CD4-positive, alpha-beta T cell treated with Interleukin-21 for 1 hour (primary cell): ENCODE results near the gene PKNOX2.
"Not testable (repeated sequence)": the region's sequence is repeated elsewhere in the genome, so short reads cannot be mapped to it uniquely, and the experiment has no call there.

Source experiments
- DNase-seq: peaks from one replicate; pipeline ENCODE4 v3.0.0-alpha.2; 2020

PKNOX2 gene

GRCh38 chr11:125210066-125210465, 45.5 kb downstream of the PKNOX2 start:
- DNase-seq, result no peak

- no peak for DNase-seq
Measured at GRCh38 chr11:125211191-125211947, 46.8 kb downstream of the PKNOX2 start.

- no peak for DNase-seq
Measured at GRCh38 chr11:125211948-125212340, 47.4 kb downstream of the PKNOX2 start.

- DNase-seq, result no peak
Measured at GRCh38 chr11:125214601-125215565, 50.3 kb downstream of the PKNOX2 start.

- DNase-seq, result no peak
Measured at GRCh38 chr11:125215976-125216375, 51.4 kb downstream of the PKNOX2 start.

GRCh38 chr11:125218336-125218735, 53.8 kb downstream of the PKNOX2 start:
- no peak for DNase-seq

GRCh38 chr11:125221461-125221860, 56.9 kb downstream of the PKNOX2 start:
- no peak for DNase-seq

GRCh38 chr11:125222494-125222893, 57.9 kb downstream of the PKNOX2 start:
- DNase-seq, result no peak

- DNase-seq, result not testable (repeated sequence)
Measured at GRCh38 chr11:125223161-125223560, 58.6 kb downstream of the PKNOX2 start.

- no peak for DNase-seq
Measured at GRCh38 chr11:125223901-125224361, 59.4 kb downstream of the PKNOX2 start.

- DNase-seq, result no peak
Measured at GRCh38 chr11:125224391-125225021, 60.0 kb downstream of the PKNOX2 start.

GRCh38 chr11:125225401-125225800, 60.9 kb downstream of the PKNOX2 start:
- DNase-seq, result no peak

- DNase-seq, result no peak
Measured at GRCh38 chr11:125226031-125226430, 61.5 kb downstream of the PKNOX2 start.

GRCh38 chr11:125226706-125227105, 62.2 kb downstream of the PKNOX2 start:
- DNase-seq, result no peak

GRCh38 chr11:125227151-125227550, 62.6 kb downstream of the PKNOX2 start:
- no peak for DNase-seq

GRCh38 chr11:125228445-125228844, 63.9 kb downstream of the PKNOX2 start:
- no peak for DNase-seq

GRCh38 chr11:125228993-125229392, 64.4 kb downstream of the PKNOX2 start:
- DNase-seq, result no peak

GRCh38 chr11:125229916-125230315, 65.4 kb downstream of the PKNOX2 start:
- DNase-seq, result no peak

GRCh38 chr11:125233116-125233515, 68.6 kb downstream of the PKNOX2 start:
- DNase-seq, result no peak

GRCh38 chr11:125233736-125234275, 69.3 kb downstream of the PKNOX2 start:
- DNase-seq, result no peak

GRCh38 chr11:125235071-125235471, 70.5 kb downstream of the PKNOX2 start:
- DNase-seq, result no peak

- no peak for DNase-seq
Measured at GRCh38 chr11:125236072-125236825, 71.7 kb downstream of the PKNOX2 start.
